Suprapubic skin (tissue), 4 donors: ENCODE results near the gene DDX50.

Experiments used
- POLR2A ChIP-seq, 2 donors: fragments of 450-650 bp; IDR thresholded peaks; one replicate each; pipeline ENCODE4 v1.6.1; 2017; ENCODE audit warnings: antibody characterized with exemption in 2 of 2, mild to moderate bottlenecking in 2 of 2, moderate library complexity in 2 of 2
- POLR2AphosphoS5 ChIP-seq, 3 donors: sonication (generic); formaldehyde crosslinking; IDR thresholded peaks; one replicate each; pipeline ENCODE4 v1.6.1; 2017; ENCODE audit warnings: antibody characterized with exemption in 3 of 3
- TF ChIP-seq, protein P1 (sequence below), 2 donors: fragments of 200-600 bp in 1 of 2; fragments of 450-650 bp in 1 of 2; sonication (generic) in 1 of 2; IDR thresholded peaks; one replicate each; pipeline ENCODE4 v1.5.1; 2016 to 2019; ENCODE audit warnings: antibody characterized with exemption in 2 of 2, mild to moderate bottlenecking in 1 of 2, moderate library complexity in 1 of 2

DNA sequence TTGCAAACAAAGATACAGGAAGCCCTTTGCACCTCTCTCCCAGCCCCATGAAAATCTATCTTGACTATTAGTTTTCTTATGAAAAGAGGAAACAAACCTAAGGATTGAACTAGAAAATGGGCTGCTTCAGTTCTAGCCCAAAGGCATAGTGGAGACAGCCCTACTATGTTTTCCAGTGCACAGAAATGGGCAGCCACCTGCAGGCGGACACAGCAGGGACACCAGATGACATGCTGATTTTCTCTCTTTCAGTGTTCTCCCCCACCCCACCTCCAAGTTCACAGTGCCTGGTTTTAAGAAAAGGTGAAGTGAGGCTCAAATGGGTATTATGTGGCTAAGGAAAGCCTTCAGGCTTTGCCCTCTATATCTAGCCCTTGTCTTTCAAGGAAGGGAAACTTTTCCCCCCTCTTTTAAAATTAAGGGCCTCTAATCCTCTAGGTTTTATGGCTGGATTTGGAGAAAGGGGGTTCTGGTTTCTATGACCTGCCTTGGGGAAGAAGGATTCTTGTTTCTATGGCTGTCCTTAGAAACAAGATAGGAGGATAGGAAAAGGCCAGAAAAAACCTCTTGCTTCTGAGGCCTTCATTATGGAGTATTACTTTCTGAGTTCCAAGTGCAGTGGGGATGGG, 23.5 kb upstream of the DDX50 start:
- TF ChIP-seq POLR2A (IDR thresholded peaks at IDR 0.05) (no peak), POLR2AphosphoS5 (IDR thresholded peaks at IDR 0.05) (no peak)
- TF ChIP-seq, protein P1, sequence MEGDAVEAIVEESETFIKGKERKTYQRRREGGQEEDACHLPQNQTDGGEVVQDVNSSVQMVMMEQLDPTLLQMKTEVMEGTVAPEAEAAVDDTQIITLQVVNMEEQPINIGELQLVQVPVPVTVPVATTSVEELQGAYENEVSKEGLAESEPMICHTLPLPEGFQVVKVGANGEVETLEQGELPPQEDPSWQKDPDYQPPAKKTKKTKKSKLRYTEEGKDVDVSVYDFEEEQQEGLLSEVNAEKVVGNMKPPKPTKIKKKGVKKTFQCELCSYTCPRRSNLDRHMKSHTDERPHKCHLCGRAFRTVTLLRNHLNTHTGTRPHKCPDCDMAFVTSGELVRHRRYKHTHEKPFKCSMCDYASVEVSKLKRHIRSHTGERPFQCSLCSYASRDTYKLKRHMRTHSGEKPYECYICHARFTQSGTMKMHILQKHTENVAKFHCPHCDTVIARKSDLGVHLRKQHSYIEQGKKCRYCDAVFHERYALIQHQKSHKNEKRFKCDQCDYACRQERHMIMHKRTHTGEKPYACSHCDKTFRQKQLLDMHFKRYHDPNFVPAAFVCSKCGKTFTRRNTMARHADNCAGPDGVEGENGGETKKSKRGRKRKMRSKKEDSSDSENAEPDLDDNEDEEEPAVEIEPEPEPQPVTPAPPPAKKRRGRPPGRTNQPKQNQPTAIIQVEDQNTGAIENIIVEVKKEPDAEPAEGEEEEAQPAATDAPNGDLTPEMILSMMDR (IDR thresholded peaks at IDR 0.05): no peak
